SU-DHL-6 (cell line): ENCODE measurements around the gene SOX3.

ENCODE experiments used
- H2AFZ ChIP-seq: fragments of 200-600 bp; sonication (generic); 2 replicates; pipeline ENCODE4 v1.6.1; 2014; ENCODE audit warnings: low read depth, mild to moderate bottlenecking, moderate library complexity, mixed read lengths, antibody characterized with exemption, low read length; ENCODE audit not compliant: severe bottlenecking
- H3F3A ChIP-seq: fragments of 200-600 bp; shearing (Covaris generic); 2 replicates; pipeline ENCODE4 v1.6.0; 2016; ENCODE audit warnings: antibody characterized with exemption, mild to moderate bottlenecking; ENCODE audit not compliant: insufficient read depth
- H3K27ac ChIP-seq: fragments of 200-600 bp; sonication (generic); 2 replicates; pipeline ENCODE4 v1.5.1; 2016; ENCODE audit warnings: low read depth, mild to moderate bottlenecking, low read length, moderate library complexity, mixed read lengths
- H3K27me3 ChIP-seq: fragments of 200-600 bp; sonication (generic), shearing (Covaris generic); 2 replicates; pipeline ENCODE4 v1.6.0; 2014; ENCODE audit warnings: mild to moderate bottlenecking, low read length
- H3K36me3 ChIP-seq: fragments of 200-600 bp; sonication (generic); 2 replicates; pipeline ENCODE4 v1.6.1; 2014; ENCODE audit warnings: mild to moderate bottlenecking, low read length, mixed read lengths
- H3K4me2 ChIP-seq: fragments of 300-600, 200-600 bp; shearing (Covaris generic), sonication (generic); 2 replicates; pipeline ENCODE4 v1.6.0; 2014; ENCODE audit warnings: low read length, low read depth, mild to moderate bottlenecking; ENCODE audit not compliant: poor library complexity, severe bottlenecking
- H3K4me3 ChIP-seq: fragments of 200-600 bp; sonication (generic); 2 replicates; pipeline ENCODE4 v1.5.1; 2014; ENCODE audit warnings: antibody characterized with exemption, low read length, mild to moderate bottlenecking, mixed read lengths; ENCODE audit not compliant: insufficient read depth, poor library complexity, severe bottlenecking
- H3K79me2 ChIP-seq: fragments of 200-600 bp; sonication (generic); 2 replicates; pipeline ENCODE4 v1.6.1; 2014; ENCODE audit warnings: mild to moderate bottlenecking, low read length, moderate library complexity; ENCODE audit not compliant: insufficient read depth
- H3K9ac ChIP-seq: fragments of 200-600 bp; sonication (generic); 2 replicates; pipeline ENCODE4 v1.7.0; 2014; ENCODE audit warnings: mild to moderate bottlenecking, low read length
- H3K9me2 ChIP-seq: fragments of 200-600 bp; sonication (generic); replicated peaks from 2 replicates; pipeline ENCODE4 v1.6.1; 2014; ENCODE audit warnings: low read length; ENCODE audit not compliant: insufficient read depth
- H3K9me3 ChIP-seq: fragments of 200-600 bp; sonication (generic); 2 replicates; pipeline ENCODE4 v1.6.1; 2014; ENCODE audit warnings: low read length, mixed read lengths; ENCODE audit not compliant: insufficient read depth
- H4K20me1 ChIP-seq: fragments of 200-600 bp; sonication (generic); 2 replicates; pipeline ENCODE4 v1.6.1; 2014; ENCODE audit warnings: low read depth, mild to moderate bottlenecking, antibody characterized with exemption, low read length, moderate library complexity, mixed read lengths
- CTCF ChIP-seq: fragments of 200-600 bp; sonication (generic); IDR thresholded peaks from one replicate; pipeline ENCODE4 v1.5.1; 2017; ENCODE audit warnings: antibody characterized with exemption, mild to moderate bottlenecking, low read length, moderate library complexity; ENCODE audit not compliant: insufficient read depth, poor library complexity, severe bottlenecking
- EZH2phosphoT487 ChIP-seq: fragments of 200-600 bp; sonication (generic), shearing (Covaris generic); conservative IDR thresholded peaks from 2 replicates; pipeline ENCODE4 v1.6.1; 2018; ENCODE audit warnings: mild to moderate bottlenecking, antibody characterized with exemption, low read length, moderate library complexity, mixed read lengths

SOX3 gene

GRCh38 chrX:140514554-140514953 lies 9.7 kb upstream of the SOX3 start:
- Histone ChIP-seq H3K4me2 (no peak overlapping the region), H3K27me3 (no peaks in the 10 kb centered on the region), H3F3A (no peaks in the 10 kb centered on the region), H4K20me1 (no peaks in the 10 kb centered on the region), H2AFZ (no peak overlapping the region), H3K27ac (no peak overlapping the region), H3K36me3 (no peaks in the 10 kb centered on the region), H3K4me3 (no peak overlapping the region), H3K9ac (no peak overlapping the region), H3K79me2 (no peaks in the 10 kb centered on the region), H3K9me3 (no peaks in the 10 kb centered on the region), H3K9me2 (no peaks in the 10 kb centered on the region)
- no peak for TF ChIP-seq EZH2phosphoT487
- TF ChIP-seq CTCF = no peak

- no peak overlapping the region for H3K4me2 ChIP-seq
- TF ChIP-seq CTCF (no peak), EZH2phosphoT487 (no peak)
- no peaks in the 10 kb centered on the region for H4K20me1 ChIP-seq
- H3K9ac ChIP-seq = no peak overlapping the region
- no peak overlapping the region for H3K4me3 ChIP-seq
- H3K27me3 ChIP-seq = no peaks in the 10 kb centered on the region
- H3K27ac ChIP-seq = no peak overlapping the region
- no peaks in the 10 kb centered on the region for H3K9me2 ChIP-seq
- no peak overlapping the region for H2AFZ ChIP-seq
- no peaks in the 10 kb centered on the region for H3K79me2 ChIP-seq
- no peaks in the 10 kb centered on the region for H3K36me3 ChIP-seq
- H3F3A ChIP-seq = no peaks in the 10 kb centered on the region
- no peaks in the 10 kb centered on the region for H3K9me3 ChIP-seq
Measured at GRCh38 chrX:140510895-140511295, 6.0 kb upstream of the SOX3 start.

- no peaks in the 10 kb centered on the region for H3K9me3 ChIP-seq
- H3K9me2 ChIP-seq = no peaks in the 10 kb centered on the region
- no peak overlapping the region for H3K4me3 ChIP-seq
- H3K27ac ChIP-seq = no peak overlapping the region
- H4K20me1 ChIP-seq = no peaks in the 10 kb centered on the region
- H3K9ac ChIP-seq = no peak overlapping the region
- H2AFZ ChIP-seq = no peak overlapping the region
- H3K79me2 ChIP-seq = no peaks in the 10 kb centered on the region
- no peaks in the 10 kb centered on the region for H3F3A ChIP-seq
- no peaks in the 10 kb centered on the region for H3K27me3 ChIP-seq
- TF ChIP-seq EZH2phosphoT487 = no peak
- TF ChIP-seq CTCF = no peak
- no peaks in the 10 kb centered on the region for H3K36me3 ChIP-seq
- H3K4me2 ChIP-seq = no peak overlapping the region
Measured at GRCh38 chrX:140510306-140510676, 5.4 kb upstream of the SOX3 start.
